Suprapubic skin (tissue), 4 donors: ENCODE data around the gene GUCY1A2.

ENCODE experiments used
- POLR2A ChIP-seq, 2 donors: fragments of 450-650 bp; IDR thresholded peaks; one replicate each; pipeline ENCODE4 v1.6.1; 2017; ENCODE audit warnings: antibody characterized with exemption in 2 of 2, mild to moderate bottlenecking in 2 of 2, moderate library complexity in 2 of 2
- POLR2AphosphoS5 ChIP-seq, 3 donors: sonication (generic); formaldehyde crosslinking; IDR thresholded peaks; one replicate each; pipeline ENCODE4 v1.6.1; 2017; ENCODE audit warnings: antibody characterized with exemption in 3 of 3
- TF ChIP-seq, protein P1 (sequence below), 2 donors: fragments of 200-600 bp in 1 of 2; fragments of 450-650 bp in 1 of 2; sonication (generic) in 1 of 2; IDR thresholded peaks; one replicate each; pipeline ENCODE4 v1.5.1; 2016 to 2019; ENCODE audit warnings: antibody characterized with exemption in 2 of 2, mild to moderate bottlenecking in 1 of 2, moderate library complexity in 1 of 2

- TF ChIP-seq POLR2A (IDR thresholded peaks at IDR 0.05) (no peak), POLR2AphosphoS5 (IDR thresholded peaks at IDR 0.05) (no peak)
- TF ChIP-seq, protein P1, sequence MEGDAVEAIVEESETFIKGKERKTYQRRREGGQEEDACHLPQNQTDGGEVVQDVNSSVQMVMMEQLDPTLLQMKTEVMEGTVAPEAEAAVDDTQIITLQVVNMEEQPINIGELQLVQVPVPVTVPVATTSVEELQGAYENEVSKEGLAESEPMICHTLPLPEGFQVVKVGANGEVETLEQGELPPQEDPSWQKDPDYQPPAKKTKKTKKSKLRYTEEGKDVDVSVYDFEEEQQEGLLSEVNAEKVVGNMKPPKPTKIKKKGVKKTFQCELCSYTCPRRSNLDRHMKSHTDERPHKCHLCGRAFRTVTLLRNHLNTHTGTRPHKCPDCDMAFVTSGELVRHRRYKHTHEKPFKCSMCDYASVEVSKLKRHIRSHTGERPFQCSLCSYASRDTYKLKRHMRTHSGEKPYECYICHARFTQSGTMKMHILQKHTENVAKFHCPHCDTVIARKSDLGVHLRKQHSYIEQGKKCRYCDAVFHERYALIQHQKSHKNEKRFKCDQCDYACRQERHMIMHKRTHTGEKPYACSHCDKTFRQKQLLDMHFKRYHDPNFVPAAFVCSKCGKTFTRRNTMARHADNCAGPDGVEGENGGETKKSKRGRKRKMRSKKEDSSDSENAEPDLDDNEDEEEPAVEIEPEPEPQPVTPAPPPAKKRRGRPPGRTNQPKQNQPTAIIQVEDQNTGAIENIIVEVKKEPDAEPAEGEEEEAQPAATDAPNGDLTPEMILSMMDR (IDR thresholded peaks at IDR 0.05), result no peak
Measured at GRCh38 chr11:106765469-106766258, 252.6 kb downstream of the GUCY1A2 start.
